ELR (cell line): ENCODE results near the gene C5orf15.

Source experiments
- DNase-seq: peaks from one replicate; pipeline ENCODE4 v3.0.0-alpha.2; 2015; ENCODE audit warnings: low read depth

C5orf15 gene

GRCh38 chr5:133921069-133921468, 47.4 kb downstream of the C5orf15 start:
- DNase-seq: no peak

GRCh38 chr5:133919148-133920136, 49.0 kb downstream of the C5orf15 start:
- no peak for DNase-seq

DNA sequence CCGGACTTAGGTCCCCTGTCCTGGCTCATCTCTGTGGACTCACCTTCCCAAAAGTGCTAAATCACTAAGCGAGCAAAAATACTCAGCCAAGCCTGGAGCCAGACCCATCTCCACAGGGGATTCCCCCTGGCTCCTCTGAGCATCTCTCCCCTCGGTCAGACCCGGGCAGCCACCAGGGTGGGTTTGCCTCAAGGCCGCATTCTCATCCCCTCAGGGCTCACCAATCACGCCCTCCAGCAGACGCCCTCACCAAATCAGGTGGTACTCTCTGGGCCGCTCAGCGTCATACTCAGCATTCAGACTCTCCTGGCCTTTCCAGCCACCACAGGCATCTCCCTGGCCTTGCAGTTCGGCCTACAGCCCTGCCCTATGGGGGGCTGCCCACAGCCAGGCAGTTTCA, 49.7 kb downstream of the C5orf15 start:
- DNase-seq: no peak

GRCh38 chr5:133918316-133918715, 50.1 kb downstream of the C5orf15 start:
- no peak for DNase-seq

GRCh38 chr5:133917785-133918184, 50.6 kb downstream of the C5orf15 start:
- no peak for DNase-seq

- no peak for DNase-seq
Measured at GRCh38 chr5:133916914-133917313, 51.5 kb downstream of the C5orf15 start.

DNA sequence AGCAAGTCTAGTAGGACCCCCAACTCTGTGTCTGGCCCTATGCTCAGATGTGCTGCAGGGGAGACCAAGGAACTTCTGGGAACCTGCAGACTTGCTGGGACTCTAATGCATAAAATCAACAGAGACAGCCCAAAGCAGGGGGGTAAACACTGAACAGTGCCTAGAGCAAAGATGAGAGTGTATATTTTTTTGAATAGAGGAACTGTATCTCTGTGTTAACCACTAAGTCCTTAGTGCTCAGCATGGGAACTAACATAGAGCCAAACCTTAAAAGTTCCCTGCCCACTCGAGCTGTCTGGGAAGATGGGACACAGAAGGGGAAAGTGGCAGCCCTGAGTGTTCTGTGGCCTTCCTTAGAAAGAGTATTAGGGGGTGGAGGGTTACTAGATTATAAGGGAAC, 51.9 kb downstream of the C5orf15 start:
- DNase-seq: no peak

- no peak for DNase-seq
Measured at GRCh38 chr5:133914434-133914833, 54.0 kb downstream of the C5orf15 start.

GRCh38 chr5:133913413-133914155, 54.8 kb downstream of the C5orf15 start:
- DNase-seq: no peak

- no peak for DNase-seq
Measured at GRCh38 chr5:133912951-133913350, 55.5 kb downstream of the C5orf15 start.

GRCh38 chr5:133910571-133910970, 57.9 kb downstream of the C5orf15 start:
- DNase-seq: no peak

GRCh38 chr5:133909603-133910002, 58.8 kb downstream of the C5orf15 start:
- DNase-seq: no peak

DNA sequence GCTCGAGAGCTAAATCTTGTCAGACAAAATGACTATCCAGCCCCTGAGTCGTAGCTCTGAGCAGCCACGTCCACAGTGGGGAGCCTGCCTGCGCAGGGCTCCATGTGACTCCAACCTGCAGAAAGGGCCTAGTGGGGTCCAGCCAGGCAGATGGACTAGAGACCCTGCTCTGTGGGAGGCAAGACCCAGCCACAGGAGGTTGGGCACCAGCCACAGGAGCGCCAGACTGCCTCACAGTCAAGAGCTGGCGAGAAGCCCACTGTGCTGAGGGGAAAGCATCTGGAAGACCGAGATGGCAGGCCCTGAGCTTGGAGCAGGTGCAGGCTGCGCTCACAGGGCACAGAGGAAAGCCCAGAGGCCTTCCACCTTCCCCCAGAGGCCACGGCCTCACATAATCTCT, 61.4 kb downstream of the C5orf15 start:
- DNase-seq: no peak

- DNase-seq: no peak
Measured at GRCh38 chr5:133906303-133906702, 62.1 kb downstream of the C5orf15 start.
